ENCODE data around the gene TEKT1. TPM values are rescaled to one million over a fixed set of nuclear protein-coding genes. Genes with fewer than 3 reads are reported as not detected.

TEKT1 gene
- total RNA-seq, 1 experiment from 2014 or later: not detected

DNA sequence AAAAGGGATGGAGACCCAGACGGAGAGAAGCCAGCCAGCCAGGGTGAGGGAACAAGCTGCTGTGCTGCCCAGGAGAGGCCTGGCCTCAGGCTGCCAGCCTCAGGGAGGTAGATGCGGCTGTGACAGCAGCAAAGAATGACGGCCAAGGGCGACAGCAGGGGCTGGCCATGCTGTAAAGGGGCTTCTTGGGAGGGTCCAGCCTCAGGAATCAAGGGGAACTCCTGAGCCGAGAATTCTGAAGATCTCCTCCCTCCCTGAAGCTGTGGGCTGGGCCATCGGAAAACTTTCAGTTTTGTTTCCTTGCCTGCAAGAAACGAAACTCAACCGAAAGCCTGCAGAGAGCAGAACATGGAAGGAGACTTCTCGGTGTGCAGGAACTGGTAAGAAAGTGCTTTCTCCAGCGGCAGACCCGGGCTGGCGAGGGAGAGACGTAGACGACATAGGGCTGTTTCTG lies 75.8 kb downstream of the TEKT1 start, which contains the start of gene XAF1:
Gene XAF1, plus strand, starts transcription at position 316 of the 454 bp plus-strand sequence. Its CDS starts 33 bp downstream, at position 349.
- H3K4me3 ChIP-seq (ENCODE audit: low read depth in 2 of 2, low read length in 2 of 2): peak within 1 kb of the TSS; percentile 29 to 52
- no peaks in the 10 kb centered on the region for H3K27me3 ChIP-seq (ENCODE audit: control insufficient read depth, insufficient read depth, low read length)
- TF ChIP-seq, protein P1, sequence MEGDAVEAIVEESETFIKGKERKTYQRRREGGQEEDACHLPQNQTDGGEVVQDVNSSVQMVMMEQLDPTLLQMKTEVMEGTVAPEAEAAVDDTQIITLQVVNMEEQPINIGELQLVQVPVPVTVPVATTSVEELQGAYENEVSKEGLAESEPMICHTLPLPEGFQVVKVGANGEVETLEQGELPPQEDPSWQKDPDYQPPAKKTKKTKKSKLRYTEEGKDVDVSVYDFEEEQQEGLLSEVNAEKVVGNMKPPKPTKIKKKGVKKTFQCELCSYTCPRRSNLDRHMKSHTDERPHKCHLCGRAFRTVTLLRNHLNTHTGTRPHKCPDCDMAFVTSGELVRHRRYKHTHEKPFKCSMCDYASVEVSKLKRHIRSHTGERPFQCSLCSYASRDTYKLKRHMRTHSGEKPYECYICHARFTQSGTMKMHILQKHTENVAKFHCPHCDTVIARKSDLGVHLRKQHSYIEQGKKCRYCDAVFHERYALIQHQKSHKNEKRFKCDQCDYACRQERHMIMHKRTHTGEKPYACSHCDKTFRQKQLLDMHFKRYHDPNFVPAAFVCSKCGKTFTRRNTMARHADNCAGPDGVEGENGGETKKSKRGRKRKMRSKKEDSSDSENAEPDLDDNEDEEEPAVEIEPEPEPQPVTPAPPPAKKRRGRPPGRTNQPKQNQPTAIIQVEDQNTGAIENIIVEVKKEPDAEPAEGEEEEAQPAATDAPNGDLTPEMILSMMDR (IDR thresholded peaks at IDR 0.05): no peak
- TF ChIP-seq POLR2AphosphoS5 (IDR thresholded peaks at IDR 0.05; ENCODE audit: low read depth, low read length): no peak
- TF ChIP-seq SIN3A (IDR thresholded peaks at IDR 0.05; ENCODE audit: borderline replicate concordance, insufficient read depth, low read depth, low read length): no peak
- no peak for TF ChIP-seq TCF7L2 (IDR thresholded peaks at IDR 0.05; ENCODE audit: low read depth, low read length)
- TF ChIP-seq, protein P2, sequence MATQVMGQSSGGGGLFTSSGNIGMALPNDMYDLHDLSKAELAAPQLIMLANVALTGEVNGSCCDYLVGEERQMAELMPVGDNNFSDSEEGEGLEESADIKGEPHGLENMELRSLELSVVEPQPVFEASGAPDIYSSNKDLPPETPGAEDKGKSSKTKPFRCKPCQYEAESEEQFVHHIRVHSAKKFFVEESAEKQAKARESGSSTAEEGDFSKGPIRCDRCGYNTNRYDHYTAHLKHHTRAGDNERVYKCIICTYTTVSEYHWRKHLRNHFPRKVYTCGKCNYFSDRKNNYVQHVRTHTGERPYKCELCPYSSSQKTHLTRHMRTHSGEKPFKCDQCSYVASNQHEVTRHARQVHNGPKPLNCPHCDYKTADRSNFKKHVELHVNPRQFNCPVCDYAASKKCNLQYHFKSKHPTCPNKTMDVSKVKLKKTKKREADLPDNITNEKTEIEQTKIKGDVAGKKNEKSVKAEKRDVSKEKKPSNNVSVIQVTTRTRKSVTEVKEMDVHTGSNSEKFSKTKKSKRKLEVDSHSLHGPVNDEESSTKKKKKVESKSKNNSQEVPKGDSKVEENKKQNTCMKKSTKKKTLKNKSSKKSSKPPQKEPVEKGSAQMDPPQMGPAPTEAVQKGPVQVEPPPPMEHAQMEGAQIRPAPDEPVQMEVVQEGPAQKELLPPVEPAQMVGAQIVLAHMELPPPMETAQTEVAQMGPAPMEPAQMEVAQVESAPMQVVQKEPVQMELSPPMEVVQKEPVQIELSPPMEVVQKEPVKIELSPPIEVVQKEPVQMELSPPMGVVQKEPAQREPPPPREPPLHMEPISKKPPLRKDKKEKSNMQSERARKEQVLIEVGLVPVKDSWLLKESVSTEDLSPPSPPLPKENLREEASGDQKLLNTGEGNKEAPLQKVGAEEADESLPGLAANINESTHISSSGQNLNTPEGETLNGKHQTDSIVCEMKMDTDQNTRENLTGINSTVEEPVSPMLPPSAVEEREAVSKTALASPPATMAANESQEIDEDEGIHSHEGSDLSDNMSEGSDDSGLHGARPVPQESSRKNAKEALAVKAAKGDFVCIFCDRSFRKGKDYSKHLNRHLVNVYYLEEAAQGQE (IDR thresholded peaks at IDR 0.05; ENCODE audit: insufficient read depth in 1 of 2, low read depth in 2 of 2, low read length in 1 of 2): no peak
- intact Hi-C loops (cut with micrococcal nuclease; ENCODE audit: unreplicated experiment): no loop called here
- CTCF ChIA-PET: no interaction called here
- POLR2A ChIA-PET: no interaction called here
- DNase-seq (ENCODE audit: low read depth, low spot score): no peak
- H3K9me3 ChIP-seq (ENCODE audit: control insufficient read depth, insufficient read depth, low read depth, low read length): no peaks in the 10 kb centered on the region
- H3K4me1 ChIP-seq (ENCODE audit: control insufficient read depth, insufficient read depth, low read length): no peaks in the 10 kb centered on the region
- ATAC-seq: peak; percentile 79
- peak within 1 kb of the TSS; percentile 35 for H3K27ac ChIP-seq (ENCODE audit: low read length)
- BruUV-seq (replicated peaks): no TSS peak
- in situ Hi-C loops (cut with HindIII; ENCODE audit: low pct_unique_long_range_greater_than_20kb, low sequenced_read_pairs): no loop called here
- H3K36me3 ChIP-seq (ENCODE audit: control insufficient read depth, insufficient read depth, low read length): no peaks in the 10 kb centered on the region

- intact Hi-C loops (cut with micrococcal nuclease; ENCODE audit: unreplicated experiment): no loop called here
- in situ Hi-C loops (cut with HindIII; ENCODE audit: low pct_unique_long_range_greater_than_20kb, low sequenced_read_pairs): no loop called here
- Histone ChIP-seq H3K27me3 (ENCODE audit: control insufficient read depth, insufficient read depth, low read length) (no peaks in the 10 kb centered on the region), H3K36me3 (ENCODE audit: control insufficient read depth, insufficient read depth, low read length) (no peaks in the 10 kb centered on the region), H3K9me3 (ENCODE audit: control insufficient read depth, insufficient read depth, low read depth, low read length) (no peaks in the 10 kb centered on the region), H3K27ac (ENCODE audit: low read length) (peak overlapping the region; percentile 35; the same call in 1 of the 2 replicates), H3K4me3 (ENCODE audit: low read depth in 2 of 2, low read length in 2 of 2) (peak overlapping the region in 1 of 2 experiments; percentile 52; a peak in 2 of 4 replicates), H3K4me1 (ENCODE audit: control insufficient read depth, insufficient read depth, low read length) (no peaks in the 10 kb centered on the region)
- DNase-seq (ENCODE audit: low read depth, low spot score) (no peak), ATAC-seq (peak; percentile 28; the same call in 1 of the 2 replicates)
- TF ChIP-seq TCF7L2 (IDR thresholded peaks at IDR 0.05; ENCODE audit: low read depth, low read length) (no peak), SIN3A (IDR thresholded peaks at IDR 0.05; ENCODE audit: borderline replicate concordance, insufficient read depth, low read depth, low read length) (no peak), POLR2AphosphoS5 (IDR thresholded peaks at IDR 0.05; ENCODE audit: low read depth, low read length) (no peak)
- TF ChIP-seq, protein P1 (IDR thresholded peaks at IDR 0.05): no peak
- TF ChIP-seq, protein P2 (IDR thresholded peaks at IDR 0.05; ENCODE audit: insufficient read depth in 1 of 2, low read depth in 2 of 2, low read length in 1 of 2): no peak
- ChIA-PET CTCF (no interaction called here), POLR2A (no interaction called here)
- BruUV-seq (replicated peaks): no TSS peak
Observed at GRCh38 chr17:6755281-6755680, 76.2 kb downstream of the TEKT1 start.
